GM15510 (cell line): ENCODE measurements around the gene CDC42BPA.

Experiments used
- POLR2A ChIP-seq: IDR thresholded peaks from 3 replicates; pipeline ENCODE4 v1.6.1; 2011; ENCODE audit warnings: borderline replicate concordance; ENCODE audit not compliant: insufficient read length; ENCODE audit errors: extremely low read depth

CDC42BPA gene

GRCh38 chr1:227317523-227318015 lies 723 bp downstream of the CDC42BPA start:
- no peak for TF ChIP-seq POLR2A

GRCh38 chr1:227317011-227317451 lies 1.3 kb downstream of the CDC42BPA start:
- no peak for TF ChIP-seq POLR2A

- TF ChIP-seq POLR2A: no peak
Measured at GRCh38 chr1:227316456-227316855, 1.8 kb downstream of the CDC42BPA start.

DNA sequence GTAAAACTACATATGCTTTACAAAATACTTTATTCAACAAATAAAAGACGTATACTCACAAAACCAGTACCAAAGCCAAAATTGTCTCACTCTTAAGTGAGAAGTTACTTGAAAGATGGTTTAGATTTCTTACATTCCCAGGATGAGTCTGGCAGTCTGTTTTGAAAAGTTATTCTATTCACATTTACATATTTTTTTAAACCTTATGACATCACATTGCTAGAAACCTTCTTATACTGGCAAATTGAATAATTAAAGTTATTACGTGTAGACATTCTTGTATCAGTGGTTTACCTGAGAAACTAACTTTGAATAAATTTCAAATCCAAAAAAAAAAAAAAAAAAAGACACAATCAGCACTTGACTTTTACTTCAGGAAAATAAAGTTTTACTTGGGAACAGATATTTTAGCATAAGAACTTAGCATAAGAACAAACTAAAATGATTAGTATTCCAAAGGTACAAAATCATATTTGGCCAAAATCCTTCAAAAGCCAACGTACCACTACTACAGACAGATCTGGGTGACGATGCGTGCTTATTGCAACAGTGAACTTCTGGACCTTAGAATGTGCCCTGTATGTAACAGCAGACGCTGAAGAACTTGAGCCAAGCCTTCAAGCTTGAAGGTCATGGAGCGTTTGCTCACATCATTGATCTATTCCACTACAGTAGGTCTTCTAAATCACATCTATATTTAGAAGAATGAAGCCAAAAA lies 2.5 kb downstream of the CDC42BPA start:
- no peak for TF ChIP-seq POLR2A

DNA sequence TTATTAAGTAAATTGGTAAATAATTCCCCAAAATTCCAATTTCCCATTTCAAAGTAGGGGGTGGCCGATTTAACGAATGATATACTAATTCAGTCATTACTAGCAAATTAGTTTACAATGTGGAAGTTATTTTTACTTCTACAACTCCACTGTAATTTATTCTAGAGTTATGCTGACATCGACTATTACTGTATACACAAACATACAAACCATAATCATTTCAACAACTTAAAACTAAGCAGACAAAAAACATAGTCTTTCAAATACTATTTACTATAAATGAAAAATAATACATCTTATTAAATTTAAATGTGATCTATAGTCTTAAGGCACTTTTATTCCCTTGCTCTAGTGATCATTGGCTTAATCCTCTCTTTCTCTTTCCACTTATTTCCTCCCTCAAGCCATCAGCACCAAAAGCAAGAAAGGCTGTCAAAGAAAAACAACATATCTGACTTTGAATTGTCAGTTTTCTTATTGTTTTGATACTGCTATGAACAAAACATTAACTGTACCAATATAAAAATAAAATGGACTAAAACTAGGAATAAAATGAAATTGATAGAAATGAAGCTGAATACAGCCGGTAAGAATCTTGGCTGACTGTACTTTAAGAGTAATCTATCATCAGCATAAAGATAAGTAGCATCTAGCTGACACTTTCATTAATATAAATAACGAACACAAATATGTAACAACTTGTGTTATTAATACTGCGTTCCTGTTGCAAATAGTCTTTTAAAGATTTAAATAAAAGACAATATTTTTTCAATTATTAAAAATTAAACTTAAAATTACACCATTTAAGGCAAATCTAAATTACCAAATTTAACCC lies 4.1 kb downstream of the CDC42BPA start:
- no peak for TF ChIP-seq POLR2A

- TF ChIP-seq POLR2A: no peak
Measured at GRCh38 chr1:227312361-227313025, 5.8 kb downstream of the CDC42BPA start.

DNA sequence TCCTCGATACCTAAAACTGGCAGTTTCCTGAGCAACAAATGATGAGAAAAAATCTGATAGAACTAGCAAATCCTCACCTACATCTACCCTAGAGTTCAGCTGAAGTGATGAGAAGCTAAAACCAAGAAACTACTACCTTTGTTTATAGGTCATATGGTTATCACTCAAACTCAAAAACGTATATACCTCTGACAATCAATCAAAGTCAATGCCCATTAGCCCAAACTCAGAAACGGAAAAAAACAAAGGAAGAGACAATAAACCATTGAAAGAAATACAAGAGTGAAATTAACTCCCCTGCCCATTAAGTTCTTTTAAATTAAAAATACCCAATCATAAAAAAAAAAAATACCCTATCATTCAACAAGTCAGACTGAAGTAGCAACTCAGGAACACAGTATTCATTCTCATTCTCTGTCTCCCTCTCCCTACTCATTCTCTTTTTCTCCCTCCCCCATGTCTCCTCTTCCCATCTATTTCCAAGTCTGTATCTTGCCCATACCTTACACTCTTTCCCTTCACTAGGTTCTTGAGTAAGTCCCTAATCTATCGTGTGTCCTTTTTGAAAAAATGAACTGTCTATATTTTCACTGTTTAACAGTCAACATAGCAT lies 6.8 kb downstream of the CDC42BPA start:
- no peak for TF ChIP-seq POLR2A

DNA sequence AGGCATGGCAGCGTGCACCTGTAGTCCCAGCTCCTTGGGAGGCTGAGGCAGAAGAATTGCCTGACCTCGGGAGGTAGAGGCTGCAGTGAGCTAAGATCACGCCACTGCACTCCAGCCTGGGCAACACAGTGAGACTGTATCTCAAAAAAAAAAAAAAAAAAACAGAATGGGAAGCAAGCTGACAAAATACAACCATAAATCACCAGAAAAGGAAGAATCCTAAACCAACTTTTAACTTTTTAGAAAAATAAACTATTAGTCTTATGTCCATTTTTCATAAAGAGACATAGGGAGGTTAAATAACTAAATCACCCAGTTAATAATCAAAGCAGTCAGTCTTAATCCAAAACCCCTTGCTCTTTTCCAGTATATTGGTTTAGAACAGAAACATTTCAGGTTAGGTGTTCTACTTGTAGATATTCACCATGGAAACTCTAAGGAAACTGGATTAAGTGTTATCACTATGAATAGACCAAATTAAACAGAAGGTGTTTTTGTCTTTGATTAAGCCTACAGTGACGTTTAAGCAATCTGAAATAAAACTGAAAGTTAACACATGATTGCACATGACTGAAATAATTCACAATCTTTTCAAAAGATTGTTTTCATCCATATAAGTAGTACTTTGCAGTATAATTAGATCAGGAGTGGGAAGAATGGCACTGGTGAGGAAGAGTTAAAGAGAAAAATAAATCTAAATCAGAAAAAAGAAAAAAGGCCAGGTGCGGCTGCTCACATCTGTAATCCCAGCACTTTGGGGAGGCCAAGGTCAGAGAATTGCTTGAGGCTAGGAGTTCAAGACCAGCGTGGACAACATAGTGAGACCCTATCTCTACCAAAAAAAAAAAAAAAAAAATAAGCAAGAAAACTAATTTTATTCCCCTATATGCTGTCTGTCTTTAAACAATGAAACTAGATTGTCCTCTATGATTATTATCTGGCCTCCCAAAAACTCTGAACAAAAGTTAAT lies 9.6 kb downstream of the CDC42BPA start:
- no peak for TF ChIP-seq POLR2A

DNA sequence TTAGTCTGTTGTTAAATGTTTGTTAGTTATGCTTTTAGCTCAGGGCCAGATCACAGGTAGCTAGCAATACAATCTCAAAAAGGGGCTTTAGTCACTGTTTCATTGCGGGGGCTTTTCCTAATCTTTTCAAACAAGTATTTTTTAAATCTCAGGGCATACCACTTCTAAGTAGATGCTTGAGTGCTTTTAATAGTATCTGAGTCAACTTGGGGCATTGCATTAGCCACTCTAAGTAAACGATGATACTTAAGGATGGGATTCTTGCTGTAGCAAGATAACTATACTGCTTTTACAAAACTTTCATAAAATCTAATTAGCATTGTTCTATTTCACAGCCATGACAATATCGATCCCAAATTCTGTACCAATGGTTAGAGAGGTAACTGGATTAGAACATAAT lies 11.6 kb downstream of the CDC42BPA start:
- no peak for TF ChIP-seq POLR2A

- TF ChIP-seq POLR2A: no peak
Measured at GRCh38 chr1:227305894-227306626, 12.2 kb downstream of the CDC42BPA start.

DNA sequence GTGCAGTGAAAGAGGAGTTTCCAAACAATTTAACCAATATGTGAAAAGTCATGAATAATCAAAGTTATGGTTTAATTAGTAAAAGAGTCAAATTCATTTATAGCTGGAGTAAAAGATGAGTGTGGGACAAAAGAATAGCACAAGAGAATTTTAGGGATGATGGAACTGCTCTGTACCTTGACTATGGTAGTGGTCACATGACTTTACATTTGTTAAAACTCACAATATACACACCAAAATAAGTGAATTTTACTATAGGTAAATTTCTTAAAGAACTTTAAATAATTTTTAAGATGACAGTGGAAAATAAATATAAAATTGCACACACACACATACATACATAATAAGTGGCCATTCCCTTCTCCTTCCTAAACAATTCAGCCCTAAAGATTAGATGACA lies 13.6 kb downstream of the CDC42BPA start:
- no peak for TF ChIP-seq POLR2A

DNA sequence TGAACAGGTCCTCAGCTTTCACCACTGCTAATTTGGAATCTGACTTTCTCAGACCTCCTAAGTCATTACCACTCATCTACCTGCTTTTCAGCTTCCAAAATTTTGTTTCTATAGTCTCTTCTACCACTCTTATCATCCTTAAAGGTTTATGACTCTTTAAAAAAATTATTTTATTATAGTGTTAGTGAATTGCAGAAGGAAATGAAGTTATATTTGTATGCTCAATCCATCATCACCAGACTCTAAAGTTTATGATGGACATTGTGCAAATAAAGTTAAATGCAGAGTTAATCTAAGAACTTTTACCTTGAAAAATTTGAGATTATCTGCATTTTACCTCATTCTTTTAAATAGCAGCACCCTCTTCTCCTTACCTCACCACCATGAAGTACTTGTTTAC lies 14.6 kb downstream of the CDC42BPA start:
- TF ChIP-seq POLR2A: no peak

DNA sequence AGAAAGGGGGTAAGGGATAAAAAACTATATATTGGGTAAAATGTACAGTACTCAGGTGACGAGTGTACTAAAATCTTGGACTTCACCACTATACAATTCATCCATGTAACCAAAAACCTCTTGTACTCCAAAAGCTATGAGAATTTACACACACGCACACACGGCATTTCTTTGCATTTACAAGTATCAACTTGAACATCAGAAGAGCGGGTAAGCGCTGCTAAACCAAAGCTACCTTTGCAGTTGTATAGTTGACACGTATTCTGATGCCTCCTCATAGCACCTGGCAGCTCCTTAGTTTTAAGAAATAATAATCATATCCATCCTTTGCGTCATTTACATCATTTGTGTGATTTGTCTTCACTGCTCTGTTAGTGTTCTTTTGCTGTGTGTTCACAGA lies 17.6 kb downstream of the CDC42BPA start:
- no peak for TF ChIP-seq POLR2A
